ENCODE measurements around the gene RYR3.
"Not testable (repeated sequence)": the region's sequence is repeated elsewhere in the genome, so short reads cannot be mapped to it uniquely, and the experiment has no call there.

Gene RYR3

DNA sequence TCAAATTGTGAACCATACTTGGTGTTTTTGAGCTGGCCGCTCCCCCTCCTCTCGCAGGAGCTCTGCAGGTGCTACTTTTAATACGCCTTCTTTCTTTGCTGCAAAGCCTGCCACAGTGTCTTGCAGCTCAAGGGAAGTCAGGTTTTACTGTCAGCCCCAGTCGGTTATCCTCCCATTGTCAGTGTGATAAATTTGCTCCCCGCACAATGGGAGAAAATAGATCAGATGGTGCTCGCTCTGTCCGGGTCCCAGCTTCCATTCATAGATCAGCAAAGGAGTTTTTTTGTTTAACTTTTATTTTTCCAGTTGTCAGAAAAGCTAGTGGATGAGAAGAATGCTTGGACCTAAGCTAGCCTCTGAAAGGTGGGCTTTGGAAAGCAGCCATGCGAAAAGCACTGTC is 207.7 kb downstream of the RYR3 start:
- no peak for DNase-seq

DNA sequence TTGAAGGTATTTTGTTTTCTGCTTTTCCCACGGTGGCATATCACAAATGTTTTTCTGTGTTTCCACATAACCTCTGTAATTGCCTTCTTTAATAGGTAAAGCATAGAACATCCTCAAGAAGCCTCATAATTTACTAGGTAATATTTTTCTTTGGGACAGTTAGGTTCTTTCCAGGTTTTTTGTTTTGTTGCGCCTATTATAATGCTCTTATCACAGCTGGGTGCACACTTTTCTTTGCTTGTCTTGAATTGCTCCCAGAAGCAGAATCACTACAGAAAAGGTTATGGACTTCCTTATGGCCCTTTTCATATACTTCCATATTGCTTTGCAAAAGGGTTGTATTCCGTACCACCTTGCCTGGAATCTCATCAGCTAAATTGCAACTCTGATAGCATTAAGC is 213.5 kb downstream of the RYR3 start:
- no peak for DNase-seq

DNA sequence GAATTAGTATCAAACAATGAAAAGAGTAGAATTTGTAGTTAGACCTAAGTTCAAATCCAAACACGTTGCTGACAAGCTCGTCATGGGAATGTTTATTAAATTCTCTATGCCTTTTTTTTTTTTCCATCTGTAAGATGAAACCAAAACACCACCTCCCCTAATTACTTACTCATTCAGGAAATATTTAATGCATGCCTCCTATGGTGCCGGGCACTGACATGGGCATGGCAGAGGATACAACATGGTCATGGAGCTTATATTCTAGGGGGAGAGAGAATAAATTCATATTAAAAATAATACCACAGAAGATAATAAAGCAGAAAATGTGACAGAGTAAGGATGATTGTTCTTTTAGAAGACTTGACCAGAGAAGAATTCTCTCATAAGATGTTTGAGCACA is 215.8 kb downstream of the RYR3 start:
- DNase-seq, result no peak

DNA sequence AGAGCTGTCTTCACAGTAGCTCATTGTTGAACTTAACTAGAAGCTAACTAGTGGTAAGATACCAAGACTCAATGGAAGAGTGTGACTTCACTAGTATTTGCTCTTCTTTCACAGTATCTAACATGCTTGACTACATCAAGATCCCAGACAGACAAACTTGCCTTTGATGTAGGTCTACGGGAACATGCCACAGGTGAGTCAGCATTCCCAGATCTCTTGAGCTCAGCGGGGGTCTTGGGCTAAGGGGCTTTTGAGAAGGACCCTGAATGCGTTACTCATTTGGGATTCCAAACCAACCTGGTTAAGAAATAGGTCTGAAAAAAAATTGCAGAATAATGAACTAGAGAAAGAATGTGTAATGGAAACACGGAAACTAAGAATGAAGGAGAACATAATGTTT is 222.4 kb downstream of the RYR3 start:
- no peak for DNase-seq

DNA sequence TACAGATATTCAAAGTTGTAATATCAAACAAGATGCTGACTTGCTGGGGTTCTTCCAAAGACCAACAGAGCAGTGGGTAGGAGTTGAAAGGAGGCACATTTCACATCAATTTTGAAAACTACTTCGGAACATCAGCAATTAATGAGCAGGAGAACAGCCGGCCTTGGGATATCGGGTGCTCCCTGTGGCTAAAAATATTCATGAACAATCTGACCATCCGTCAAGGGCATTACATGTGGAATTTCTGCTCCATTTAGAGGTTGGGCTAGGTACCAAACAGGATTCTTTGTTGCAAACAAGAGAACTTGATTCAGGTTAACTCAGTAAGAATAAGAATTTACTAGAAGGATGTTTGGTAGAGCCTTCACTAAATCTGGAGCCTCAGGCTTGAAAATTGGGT is 223.9 kb downstream of the RYR3 start:
- no peak for DNase-seq

DNA sequence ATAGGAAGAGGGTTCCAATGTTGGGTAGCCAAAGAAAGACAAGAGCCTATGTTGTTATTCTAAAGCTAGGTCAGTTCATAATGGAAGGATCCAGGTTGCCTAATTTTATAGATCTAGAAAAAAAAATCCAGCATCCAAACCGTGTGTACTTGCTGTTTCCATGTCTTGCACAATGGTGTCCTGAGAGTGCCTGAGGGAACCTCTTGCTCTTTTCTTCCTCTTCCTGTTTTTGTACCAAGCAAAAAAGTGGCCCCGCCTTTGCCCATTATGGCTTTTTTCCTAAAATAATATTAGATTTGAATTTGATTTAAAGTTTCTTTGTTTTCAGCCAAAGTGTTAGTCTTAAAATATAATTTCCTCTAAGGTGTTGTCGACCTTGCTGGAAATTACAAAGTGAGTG is 224.4 kb downstream of the RYR3 start:
- no peak for DNase-seq

DNA sequence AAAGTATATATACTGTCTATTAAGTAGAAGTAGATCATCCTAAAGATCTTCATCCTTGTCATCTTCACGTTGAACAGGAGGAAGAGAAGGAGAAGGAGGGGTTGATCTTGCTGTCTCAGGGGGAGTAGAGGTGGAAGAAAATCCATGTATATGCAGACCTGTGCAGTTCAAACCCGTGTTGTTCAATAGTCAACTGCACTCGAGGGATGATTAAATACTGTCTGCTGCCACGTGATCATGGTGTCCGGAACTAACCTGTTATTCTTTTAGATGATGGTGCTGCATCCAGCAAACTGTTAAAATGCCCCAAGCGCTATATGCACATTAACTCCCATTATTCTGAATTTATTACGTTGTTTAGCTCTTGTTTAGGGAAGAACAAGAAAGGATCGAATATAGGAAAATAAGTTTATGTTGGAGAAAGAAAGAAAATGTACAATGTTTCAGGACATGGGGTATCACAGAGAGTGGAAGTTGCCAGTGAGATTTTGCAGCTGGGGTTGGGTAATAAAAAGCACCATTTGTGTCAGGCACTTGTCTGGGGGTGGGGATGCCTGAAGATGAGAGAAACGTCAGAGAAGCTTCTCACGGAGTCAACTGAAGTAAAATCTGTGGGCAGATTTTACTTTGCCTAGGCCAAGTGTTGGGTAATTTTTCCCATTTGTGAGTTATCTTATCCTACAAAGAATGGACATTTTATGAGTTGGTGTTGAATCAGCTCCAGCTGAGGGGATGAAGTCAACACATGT is 229.2 kb downstream of the RYR3 start:
- no peak for DNase-seq

DNA sequence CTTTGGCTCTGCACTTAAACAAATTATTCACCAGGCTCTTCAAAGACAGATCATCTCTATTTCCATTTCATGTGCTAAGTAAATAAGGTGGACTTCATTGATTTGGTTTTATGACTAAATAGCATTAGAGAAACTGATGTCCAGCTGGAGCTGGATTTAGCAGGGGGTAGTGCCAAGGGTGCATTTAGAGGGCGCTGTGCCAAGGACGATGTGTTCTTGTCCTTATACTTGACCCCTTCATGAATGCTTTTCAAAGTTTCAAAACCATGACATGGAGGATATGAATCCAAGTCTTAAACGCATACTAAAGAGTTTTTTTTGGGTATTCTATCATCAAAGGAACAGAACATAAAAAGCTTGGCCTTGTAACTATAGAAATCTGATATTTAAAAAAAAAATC is 233.2 kb downstream of the RYR3 start:
- DNase-seq, result no peak

DNA sequence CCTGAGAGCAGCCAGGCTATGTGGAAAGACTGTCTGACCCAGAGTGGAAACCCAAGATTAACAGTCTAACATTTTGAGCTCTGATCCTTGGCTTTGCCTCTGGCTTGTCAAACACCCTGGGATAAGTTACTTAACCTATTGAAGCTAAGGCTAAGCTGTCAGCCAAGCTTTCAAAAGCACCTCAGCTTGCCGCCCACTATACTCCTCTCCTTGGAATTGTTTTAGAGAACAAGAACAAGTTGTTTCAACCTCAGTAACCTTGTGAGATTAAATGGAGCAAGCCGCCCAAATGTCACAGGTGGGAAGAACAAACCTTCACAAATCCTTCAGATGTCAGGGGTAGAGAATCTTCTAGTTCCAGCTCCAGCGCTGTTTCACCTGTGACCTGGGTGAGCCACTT is 235.1 kb downstream of the RYR3 start:
- no peak for DNase-seq

DNA sequence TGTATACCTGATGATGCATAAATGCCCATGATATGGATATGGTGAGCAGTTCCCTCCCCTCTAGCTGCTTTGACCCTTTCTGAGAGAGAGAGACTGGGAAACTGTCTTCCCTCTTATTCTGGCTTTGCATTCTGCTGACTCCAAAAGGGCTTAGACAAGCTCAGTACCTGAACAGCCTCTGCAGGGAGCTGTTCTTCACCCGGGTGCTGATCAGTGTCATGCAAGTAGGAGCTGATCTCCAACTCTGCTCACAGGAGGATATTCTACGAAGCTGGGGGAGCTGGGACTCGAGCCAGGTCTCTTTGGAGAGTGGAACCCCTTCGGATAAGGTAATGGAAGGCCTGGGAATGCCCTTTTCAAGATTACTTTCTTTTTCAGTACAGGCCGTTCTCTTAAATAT is 237.1 kb downstream of the RYR3 start:
- DNase-seq, result peak; percentile 50

DNA sequence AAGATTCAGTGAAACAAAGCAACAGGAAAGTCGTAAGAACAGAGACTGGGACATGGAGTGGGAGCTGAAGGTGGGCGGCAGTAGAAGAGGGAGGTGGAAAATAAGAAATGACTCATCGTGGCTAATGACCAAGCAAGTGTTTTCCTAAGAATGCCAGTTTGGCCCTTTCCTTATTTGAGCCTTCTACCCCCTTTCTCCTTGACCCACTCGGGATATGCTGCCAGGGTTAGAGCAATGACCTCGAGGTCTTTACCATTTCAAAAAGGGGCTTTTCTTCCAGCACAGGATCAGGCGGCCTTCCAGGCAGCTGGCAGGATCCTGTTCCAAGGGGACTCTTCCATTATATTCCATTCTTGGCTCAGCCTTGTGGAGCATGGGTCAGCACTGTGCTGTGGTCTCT is 241.1 kb downstream of the RYR3 start:
- DNase-seq, result no peak

DNA sequence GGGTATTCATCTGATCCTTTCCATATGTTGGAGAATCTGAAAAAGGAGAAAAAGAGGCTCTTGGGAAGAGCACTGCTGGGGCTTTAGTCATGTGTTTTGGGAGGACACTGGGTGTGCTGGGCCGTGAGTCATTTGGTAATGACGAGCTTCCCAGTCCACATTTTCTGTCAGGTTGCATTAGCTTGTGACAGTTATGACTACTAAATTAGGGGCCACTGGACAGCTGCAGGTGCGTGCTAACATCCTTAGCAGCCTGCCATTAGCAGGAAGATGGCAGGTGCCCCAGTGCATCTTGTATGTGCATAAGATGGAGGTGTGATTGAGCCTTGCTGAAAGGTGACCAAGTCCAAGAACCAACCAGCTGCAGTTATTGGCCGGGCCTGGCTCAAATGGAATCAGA is 242.4 kb downstream of the RYR3 start:
- DNase-seq, result no peak

DNA sequence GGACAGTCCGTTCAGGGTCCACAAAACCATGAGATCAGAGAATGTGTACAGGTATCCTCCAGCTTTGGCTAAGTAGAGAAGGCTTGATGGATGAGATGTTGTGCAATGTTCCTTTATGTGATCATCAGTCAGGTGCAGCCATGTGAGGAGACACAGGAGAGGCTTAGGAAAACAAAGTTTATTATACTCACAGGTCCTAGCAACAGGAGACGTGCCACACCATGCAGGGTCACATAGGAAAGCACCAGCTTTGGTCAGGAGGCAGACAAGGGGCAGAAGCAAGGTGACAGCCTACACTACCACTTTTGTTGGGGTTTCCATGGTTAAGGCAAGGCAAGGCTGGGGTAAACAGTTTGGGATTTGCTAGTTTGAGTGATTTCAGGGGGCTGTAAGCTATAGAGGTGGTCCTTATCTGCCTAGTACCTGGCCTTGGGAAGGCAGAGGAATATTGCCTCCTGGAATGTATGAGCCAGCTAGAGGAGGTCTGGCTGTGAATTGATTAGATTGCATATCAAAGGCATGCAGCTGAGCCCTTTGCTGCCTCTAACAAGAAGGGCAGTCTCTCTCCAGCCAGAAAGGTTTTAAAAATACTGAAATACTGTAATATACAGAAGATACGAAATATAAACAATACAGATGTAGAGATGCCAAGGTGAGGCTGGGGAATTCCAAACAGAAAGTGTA is 248.6 kb downstream of the RYR3 start:
- peak; percentile 69 for DNase-seq

DNA sequence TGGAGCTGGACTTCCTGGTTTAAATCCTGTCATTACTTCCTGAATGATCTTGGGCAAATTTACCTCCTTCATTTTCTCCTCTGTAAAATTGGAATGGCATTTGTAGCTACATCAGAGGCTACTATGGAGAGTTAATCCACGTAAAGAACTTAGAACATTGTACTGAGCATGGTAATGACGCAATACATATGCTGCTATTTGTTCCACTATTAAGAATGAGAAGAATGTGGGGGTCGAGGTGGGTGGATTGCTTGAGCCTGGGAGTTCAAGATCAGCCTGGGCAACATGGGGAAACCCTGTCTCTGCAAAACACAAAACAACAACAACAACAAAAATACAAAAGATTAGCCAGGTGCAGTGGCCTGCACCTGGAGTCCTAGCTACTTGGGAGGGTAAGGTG is 250.6 kb downstream of the RYR3 start:
- DNase-seq, result no peak

DNA sequence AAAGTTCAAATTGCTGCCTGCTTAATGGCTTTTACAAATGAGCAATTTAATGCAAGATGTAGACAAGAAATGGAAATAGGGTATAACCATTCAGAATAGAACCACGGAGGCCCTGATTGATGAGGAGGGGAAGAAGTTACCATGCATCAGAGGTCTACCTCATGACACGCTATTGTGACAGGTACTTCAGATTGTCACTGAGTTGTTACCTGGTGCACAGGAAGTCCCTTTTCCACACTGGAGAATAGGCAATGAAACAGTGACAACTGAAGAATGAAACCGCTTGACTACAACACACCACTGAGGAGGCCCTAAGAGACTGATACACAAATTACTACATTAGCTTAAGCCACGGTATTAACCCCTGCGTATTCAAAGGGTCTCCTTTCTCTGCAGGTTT is 251.2 kb downstream of the RYR3 start:
- DNase-seq, result no peak

DNA sequence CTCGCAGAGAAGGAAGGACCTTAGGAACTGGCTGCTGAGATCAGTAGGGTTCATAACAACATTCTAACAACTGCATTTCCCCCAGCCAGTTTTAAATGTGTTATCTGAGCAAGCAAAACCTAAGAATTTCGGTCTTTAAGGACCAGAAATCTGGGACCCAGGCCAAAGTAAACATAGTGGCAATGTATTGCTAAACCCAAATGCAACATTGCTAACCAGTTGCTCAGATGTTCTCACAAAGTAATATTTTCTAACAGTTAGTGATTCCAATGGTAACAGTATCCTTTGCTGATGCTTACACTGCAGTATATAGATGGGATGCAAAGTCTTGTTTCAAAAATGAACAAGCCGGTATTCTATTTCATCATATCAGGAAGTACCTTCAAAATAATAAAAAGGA is 254.3 kb downstream of the RYR3 start:
- DNase-seq, result no peak

DNA sequence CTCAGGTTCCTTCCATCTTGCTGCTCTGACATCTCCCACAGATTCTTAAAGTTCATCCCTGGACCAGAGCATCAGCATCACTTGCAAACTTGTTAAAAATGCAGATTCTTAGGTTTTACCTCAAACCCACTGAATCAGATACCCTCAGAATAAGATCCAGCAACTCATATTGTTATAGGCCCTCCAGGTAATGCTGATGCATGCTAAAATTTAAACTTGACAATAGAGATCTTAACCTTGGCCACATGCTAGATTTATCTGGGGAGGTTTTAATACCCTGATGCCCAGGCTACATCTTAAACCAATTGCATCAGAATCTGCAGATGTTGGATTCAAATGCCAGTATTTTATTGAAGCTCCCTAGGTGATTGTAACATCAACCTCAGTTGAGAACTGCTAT is 256.9 kb downstream of the RYR3 start:
- no peak for DNase-seq

DNA sequence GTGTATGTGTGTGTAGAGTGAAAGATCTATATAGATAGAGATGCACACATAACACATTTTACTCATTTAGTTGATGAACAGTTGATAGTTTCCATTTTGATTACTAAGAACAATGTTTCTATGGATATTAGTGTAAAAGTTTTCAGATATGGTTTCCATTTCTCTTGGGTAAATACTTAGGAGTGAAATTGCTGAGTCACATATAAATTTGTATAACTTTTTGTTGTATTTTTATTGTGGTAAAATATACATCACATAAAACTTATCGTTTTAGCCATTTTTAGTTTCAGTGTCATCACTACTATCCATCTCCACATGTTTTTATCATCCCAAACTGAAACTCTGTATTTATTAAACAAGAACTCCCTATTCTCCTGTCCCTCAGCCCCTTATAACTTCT is 258.3 kb downstream of the RYR3 start:
- DNase-seq, result no peak

DNA sequence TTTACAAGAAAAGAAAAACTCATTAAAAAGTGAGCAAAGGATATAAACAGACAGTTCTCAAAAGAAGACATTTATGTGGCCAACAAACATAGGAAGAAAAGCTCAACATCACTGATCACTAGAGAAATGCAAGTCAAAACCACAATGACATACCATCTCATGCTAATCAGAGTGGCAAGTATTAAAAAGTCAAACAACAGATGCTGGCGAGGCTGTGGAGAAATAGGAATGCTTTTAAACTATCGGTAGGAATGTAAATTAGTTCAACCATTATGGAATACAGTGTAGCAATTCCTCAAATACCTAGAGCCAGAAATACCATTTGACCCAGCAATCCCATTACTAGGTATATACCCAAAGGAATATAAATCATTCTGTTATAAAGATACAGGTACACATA is 267.1 kb downstream of the RYR3 start:
- DNase-seq, result not testable (repeated sequence)

DNA sequence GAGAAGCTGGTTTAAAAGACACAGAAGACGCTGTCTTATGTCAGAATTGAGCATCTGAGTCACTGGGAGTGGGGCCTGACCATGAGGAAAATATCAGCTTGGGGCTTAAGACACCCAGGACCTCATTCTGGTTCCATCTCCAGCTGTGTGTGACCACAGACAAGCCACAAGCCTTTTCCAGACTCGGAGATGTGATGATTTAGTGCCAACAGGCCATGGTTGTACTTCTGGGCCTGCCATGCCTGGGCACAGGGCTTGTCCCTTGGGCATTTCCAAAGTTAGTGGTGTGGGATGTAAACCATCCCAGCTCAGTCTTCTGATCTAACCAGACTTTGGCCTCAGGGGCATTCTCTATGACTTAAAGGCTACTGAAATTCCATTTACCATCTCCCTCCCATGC is 269.8 kb downstream of the RYR3 start:
- DNase-seq, result no peak

DNA sequence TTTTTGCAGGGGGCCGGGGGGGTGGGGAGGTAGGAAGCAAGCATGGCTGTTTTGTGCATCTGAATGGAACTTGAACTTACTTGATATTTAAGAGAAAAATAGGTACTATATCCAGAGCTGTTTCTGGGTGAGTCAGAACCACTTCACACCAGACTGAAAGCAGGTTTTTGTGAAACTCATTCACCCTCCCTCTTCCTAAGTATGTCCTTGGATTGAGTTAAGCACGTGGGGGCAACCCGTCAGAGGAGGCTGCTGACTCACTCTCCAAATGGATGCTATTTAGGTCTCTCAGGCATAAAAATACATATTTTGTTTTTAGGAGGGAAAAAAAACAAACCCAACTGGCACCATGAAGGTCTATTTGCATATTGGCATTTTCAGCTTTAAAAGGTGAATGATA is 270.3 kb downstream of the RYR3 start:
- DNase-seq, result no peak

DNA sequence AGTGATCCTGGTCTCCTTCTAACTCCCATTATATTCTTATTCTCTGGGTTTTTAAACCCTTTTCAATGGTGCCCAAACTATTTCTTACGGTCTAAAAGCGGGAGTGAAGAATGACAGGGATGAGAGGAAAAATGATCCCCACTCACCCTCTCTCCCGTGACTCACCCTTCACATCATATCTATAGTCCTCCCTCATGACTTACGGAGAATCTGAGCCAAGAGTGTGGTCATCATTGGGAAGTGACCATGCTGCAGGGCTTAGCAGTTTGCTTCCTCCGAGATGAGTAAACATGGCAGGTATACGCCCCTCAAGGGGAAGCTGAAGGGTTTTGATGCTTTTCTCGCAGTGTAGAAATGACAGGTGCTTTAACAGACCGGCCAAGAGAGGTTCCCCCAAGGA is 274.0 kb downstream of the RYR3 start:
- DNase-seq, result no peak

DNA sequence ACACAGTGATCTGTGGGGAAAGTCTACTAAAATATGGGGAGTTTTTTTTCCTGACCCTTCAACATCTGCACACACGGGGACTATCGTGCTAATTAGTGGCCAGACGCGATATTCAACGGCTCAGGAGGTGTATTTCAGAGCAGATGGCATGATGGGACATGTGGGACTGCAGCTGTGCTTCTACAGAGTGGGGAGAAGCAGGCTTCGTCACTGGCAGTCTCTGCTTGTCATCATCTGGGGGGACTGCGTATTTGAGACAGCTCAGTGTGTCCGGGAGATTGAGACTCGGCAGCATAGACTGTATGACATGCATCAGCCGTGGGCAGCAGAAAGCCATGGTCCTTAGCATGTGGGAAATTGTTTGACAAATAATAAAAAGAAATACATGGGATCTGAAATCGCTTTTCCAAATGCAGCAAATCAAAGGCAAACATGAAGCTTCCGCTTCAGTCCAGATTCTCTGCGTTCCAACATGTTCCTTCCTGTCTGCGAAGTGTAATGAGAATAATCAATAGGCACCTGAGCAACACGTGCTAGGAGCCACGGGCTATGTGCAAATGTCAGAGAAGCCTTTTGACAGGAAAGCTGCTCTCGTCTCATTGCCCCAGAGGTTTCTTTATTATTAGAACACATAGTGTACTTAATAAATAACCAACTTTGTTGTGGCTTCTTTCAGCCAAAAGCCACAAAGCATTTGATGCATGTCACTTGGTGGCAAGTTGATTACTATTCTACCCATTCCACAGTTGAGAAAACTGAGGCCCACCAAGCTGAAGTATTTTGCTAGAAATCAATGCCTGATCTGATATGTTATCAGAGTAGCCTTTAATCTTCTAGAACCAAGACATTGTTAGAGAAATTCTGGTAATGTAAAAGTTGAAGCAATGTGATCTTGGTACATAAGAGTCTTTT is 276.3 kb downstream of the RYR3 start:
- DNase-seq, result no peak

DNA sequence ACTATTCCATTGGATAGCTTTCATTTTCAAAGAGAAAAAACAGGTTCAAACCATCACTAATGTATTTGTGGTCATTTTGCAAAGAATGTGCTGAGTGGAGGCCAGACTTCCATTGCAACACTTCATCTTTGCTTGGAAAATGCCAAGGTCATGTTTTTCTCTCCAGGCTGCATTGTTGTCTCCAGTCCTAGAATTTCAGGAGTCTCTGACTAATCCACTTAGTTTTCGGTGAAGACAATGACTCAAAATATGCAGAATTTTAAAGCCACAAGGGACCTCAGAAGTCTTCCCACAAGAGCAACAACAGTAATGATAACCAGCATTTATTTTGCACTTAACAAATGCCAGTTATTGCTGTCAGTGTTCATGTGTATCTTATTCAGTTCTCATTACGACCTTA is 277.0 kb downstream of the RYR3 start:
- no peak for DNase-seq

Measured in hematopoietic multipotent progenitor cell treated with erythropoietin and hydrocortisone succinate and interleukin-3 and kit ligand, for 8 days (in vitro differentiated cells).